GM12865 (cell line): Measurements from ENCODE around the gene ENPP7.
A peak's percentile ranks its signal among the peaks of the same experiment; 100 is the strongest.

ENCODE experiments used
- DNase-seq: peaks from one replicate; pipeline ENCODE4 v3.0.0; 2010; ENCODE audit warnings: low read depth
- H3K4me3 ChIP-seq: 2 replicates; pipeline ENCODE4 v1.5.1; 2011; ENCODE audit warnings: mild to moderate bottlenecking, low read depth, low read length, control low read depth
- TF ChIP-seq, protein P1 (sequence below): IDR thresholded peaks from 2 replicates; pipeline ENCODE4 v1.5.1; 2011; ENCODE audit warnings: low read length, control low read depth, low read depth, inconsistent platforms; ENCODE audit not compliant: insufficient read depth; ENCODE audit errors: missing control alignments

Gene ENPP7

DNA sequence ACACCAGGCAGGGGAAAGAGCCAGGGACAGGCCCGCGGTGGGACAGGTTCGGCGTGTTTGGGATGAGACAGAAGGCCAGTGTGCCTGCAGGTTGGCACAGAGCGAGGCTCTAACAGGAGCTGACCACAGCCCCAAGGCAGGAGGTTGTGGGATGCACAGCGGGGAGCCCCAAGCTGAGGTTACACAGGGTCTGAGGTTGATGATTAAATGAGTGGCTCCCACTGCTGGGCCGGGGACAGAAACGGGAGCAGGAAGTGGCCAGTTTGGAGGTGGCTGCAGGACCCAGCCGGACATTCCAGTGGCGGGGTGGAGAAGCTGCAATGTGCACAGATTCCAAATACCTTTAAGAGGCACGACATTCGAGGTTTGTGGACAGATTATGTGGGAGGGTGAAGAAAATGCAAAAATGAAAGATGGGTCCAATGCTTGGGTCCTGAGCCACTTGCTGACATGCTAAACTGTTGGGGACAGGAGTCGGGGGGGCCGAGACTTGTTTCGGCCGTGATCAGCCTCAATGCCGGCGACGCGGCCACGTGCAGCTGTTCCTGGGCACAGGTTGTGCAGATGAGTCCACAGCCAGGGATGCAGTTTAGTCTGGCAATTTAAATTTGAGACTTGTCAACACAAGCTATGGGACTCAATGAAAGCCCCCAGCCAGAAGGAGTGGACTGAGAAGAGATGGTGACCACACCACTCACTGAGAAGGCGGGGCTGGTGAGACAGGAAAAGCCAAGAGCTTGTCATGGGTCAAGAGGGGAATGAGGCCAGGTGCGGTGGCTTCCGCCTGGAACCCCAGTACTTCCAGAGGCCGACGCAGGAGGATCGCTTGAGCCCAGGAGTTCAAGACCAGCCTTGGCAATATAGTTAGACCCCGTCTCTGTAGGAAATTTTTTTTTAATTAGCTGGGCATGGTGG lies 8.7 kb downstream of the ENPP7 start:
- no peak overlapping the region for H3K4me3 ChIP-seq
- DNase-seq: no peak
- TF ChIP-seq, protein P1, sequence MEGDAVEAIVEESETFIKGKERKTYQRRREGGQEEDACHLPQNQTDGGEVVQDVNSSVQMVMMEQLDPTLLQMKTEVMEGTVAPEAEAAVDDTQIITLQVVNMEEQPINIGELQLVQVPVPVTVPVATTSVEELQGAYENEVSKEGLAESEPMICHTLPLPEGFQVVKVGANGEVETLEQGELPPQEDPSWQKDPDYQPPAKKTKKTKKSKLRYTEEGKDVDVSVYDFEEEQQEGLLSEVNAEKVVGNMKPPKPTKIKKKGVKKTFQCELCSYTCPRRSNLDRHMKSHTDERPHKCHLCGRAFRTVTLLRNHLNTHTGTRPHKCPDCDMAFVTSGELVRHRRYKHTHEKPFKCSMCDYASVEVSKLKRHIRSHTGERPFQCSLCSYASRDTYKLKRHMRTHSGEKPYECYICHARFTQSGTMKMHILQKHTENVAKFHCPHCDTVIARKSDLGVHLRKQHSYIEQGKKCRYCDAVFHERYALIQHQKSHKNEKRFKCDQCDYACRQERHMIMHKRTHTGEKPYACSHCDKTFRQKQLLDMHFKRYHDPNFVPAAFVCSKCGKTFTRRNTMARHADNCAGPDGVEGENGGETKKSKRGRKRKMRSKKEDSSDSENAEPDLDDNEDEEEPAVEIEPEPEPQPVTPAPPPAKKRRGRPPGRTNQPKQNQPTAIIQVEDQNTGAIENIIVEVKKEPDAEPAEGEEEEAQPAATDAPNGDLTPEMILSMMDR: no peak

DNA sequence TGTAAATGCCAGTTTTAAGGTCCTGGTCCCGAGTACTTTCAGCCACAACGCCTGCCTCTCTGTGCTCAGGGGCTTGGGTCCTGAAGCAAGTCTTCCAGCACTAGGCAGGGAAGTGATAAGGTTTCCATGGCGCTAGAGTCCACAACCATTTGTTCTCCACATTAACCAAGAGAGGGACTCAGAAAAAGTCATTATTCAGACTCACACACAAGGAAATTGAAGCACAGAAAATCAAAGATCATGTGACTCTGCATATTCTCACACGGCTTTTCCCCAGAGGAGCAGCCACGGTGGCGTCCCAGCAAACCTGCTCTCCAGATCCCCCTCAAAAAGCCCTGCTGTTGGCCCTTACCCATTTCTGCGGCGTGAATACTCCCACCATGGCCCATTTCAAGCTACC lies 9.7 kb downstream of the ENPP7 start:
- no peak for DNase-seq
- H3K4me3 ChIP-seq: no peak overlapping the region
- TF ChIP-seq, protein P1: no peak

- no peak overlapping the region for H3K4me3 ChIP-seq
- DNase-seq: no peak
- TF ChIP-seq, protein P1: no peak
Observed at GRCh38 chr17:79741401-79741750, 10.6 kb downstream of the ENPP7 start.

DNA sequence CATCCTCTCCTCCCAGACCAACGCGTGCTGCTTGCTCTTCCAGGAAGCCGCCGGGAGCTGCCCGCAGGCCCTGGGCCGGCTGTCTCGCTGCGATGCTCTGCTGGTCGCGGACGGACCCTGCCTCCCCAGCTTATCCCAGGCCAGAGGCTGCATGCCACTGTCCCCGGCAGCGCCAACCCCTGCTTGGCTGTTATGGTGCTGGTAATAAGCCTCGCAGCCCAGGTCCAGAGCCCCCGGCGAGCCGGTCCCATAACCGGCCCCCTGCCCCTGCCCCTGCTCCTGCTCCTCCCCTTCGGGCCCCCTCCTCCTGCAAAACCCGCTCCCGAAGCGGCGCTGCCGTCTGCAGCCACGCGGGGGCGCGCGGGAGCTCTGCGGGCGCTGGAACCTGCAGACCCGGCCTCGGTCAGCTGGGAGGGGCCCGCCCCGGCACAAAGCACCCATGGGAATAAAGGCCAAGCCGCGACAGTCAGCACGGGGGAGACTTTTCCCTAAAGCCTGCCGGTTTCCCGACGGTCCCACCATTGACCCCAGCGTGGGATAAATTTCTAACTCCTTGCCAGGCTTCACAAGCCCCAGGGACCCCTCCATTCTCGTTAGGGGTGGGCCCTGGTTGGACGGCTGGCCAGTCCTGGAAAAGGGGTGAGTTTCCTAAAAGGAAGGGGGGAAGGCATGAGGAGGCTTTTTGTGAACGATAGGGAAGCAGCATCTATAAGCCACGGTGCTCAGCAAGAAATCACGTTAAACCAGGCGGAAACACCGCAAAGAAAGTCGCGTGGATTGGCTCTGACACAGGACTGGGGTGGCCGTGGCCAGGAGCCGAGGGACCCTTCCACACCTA lies 11.2 kb downstream of the ENPP7 start:
- DNase-seq: peak; percentile 65
- no peak overlapping the region for H3K4me3 ChIP-seq
- TF ChIP-seq, protein P1: peak; percentile 89

DNA sequence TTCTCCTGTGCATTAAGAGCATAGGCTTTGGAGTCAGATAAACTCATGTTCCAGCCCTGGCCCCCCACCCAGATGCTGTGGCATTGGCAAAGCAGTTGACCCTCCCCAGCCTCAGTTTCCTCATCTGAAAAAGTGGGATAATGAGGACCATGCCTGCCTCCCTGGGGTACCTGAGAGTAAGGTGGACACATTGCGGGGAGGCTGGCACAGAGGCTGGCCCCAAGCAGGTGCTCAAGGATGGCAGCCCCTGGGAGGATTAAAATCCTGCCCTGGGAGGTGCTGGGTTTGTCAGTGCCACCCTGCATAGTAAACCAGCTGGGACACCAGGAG lies 11.8 kb downstream of the ENPP7 start:
- no peak overlapping the region for H3K4me3 ChIP-seq
- DNase-seq: no peak

DNA sequence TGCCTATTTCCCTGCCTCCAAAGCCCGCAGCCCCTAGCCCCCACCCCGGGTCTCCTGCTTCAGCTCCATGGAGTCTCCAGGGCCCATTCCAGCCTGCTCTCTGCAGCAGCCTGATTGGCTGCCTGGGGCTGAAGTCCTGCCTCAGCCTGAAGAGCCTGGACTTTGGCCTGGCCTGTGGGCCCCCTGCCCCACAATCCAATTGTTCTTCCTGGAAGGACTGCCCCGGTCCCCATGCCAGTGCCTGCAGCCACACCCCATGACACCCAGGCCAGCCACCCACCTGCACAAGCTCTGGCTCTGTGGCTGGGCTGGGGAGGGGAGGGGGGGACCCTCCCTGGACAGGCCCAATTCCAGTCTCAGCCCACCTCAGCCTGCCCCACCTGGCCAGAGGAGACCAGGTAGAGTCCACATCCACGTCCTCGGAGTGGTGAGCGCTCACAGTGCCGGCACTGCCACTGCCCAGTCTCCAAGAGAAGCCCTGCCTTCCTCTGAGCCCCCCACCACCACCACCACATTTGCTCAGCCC lies 12.3 kb downstream of the ENPP7 start:
- TF ChIP-seq, protein P1: no peak
- DNase-seq: no peak

More for the DNA sequence above, 11.8 kb downstream of the ENPP7 start:
- TF ChIP-seq, protein P1: no peak

More for the DNA sequence above, 12.3 kb downstream of the ENPP7 start:
- H3K4me3 ChIP-seq: no peak overlapping the region
